Measurements from ENCODE around the gene AFF3.

DNA sequence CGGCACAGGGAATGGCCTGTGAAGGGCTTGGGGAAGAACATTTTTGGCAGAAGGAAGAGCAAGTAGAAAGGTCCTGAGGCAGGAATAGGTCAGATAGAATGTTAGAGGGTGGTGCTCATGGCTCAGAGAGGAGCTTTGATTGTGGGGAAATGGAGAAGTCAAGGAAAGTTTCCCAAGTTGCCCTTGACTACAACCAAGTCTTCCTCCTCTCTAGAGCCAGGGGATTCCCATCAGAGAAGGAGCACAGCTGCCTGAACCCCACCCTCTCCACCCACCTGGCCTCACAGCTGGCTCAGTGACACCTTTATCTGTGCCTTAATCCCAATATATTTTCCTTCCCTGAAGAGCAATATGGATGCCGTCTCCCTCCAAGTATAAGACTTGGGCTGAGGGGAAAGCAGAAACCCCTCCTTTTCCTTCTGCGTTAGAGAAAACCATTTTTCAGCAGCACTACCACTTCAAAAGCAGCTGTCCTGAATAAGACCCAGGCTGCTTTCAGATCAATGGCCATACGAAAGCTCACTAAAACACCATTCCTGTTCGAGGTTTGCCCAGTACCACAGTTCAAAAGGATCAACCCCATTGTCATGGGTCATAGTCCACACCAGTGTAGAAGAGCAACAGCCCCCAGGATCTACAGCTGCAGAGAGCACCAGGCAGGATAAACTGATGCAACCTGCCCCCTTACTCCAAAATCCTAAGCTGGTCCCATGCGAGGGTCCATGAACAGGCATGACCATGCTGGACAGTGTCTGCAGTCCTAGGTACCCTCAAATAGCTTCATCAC lies 199.6 kb downstream of the AFF3 start:
- TF ChIP-seq POLR2AphosphoS5 (IDR thresholded peaks at IDR 0.05; ENCODE audit: low read depth, low read length) (no peak), SIN3A (IDR thresholded peaks at IDR 0.05; ENCODE audit: borderline replicate concordance, insufficient read depth, low read length) (no peak), TAF1 (IDR thresholded peaks at IDR 0.05; ENCODE audit: borderline replicate concordance, insufficient read depth, low read length) (no peak)

All from PFSK-1 (cell line).